CD14-positive monocyte (primary cell): ENCODE results near the gene DHRS1. TPM values are rescaled to one million over a fixed set of nuclear protein-coding genes. Genes with fewer than 3 reads are reported as not detected.

Experiments
- DNase-seq, 3 donors: peaks; one replicate each; pipeline ENCODE4 v3.0.0-alpha.2; 2011 to 2022
- H2AFZ ChIP-seq: 2 replicates; pipeline ENCODE4 v1.6.0; 2012; ENCODE audit warnings: mild to moderate bottlenecking, low read depth, low read length, inconsistent platforms; ENCODE audit not compliant: insufficient read depth, poor library complexity, severe bottlenecking
- H3K27ac ChIP-seq, 2 donors: 1 replicate in 1 of 2; 2 replicates in 1 of 2; pipeline ENCODE4 v1.5.1; 2012 to 2013; ENCODE audit warnings: low read length in 2 of 2, control low read depth in 1 of 2, inconsistent platforms in 1 of 2, low read depth in 1 of 2, mild to moderate bottlenecking in 1 of 2
- H3K27me3 ChIP-seq, 2 donors: one replicate each; pipeline versions ENCODE4 v1.6.0 to v1.6.1; 2011 to 2013; ENCODE audit warnings: low read length in 2 of 2; ENCODE audit not compliant: control insufficient read depth in 2 of 2, insufficient read depth in 2 of 2
- H3K36me3 ChIP-seq, 2 donors: replicated peaks in 1 of 2; 1 replicate in 1 of 2; 2 replicates in 1 of 2; pipeline versions ENCODE4 v1.5.1 to v1.6.1; 2012 to 2013; ENCODE audit warnings: low read length in 2 of 2, control low read depth in 1 of 2, inconsistent platforms in 1 of 2, mild to moderate bottlenecking in 1 of 2; ENCODE audit not compliant: insufficient read depth in 2 of 2, control insufficient read depth in 1 of 2
- H3K4me1 ChIP-seq, 2 donors: 1 replicate in 1 of 2; 2 replicates in 1 of 2; pipeline versions ENCODE4 v1.5.1 to v1.6.1; 2012 to 2013; ENCODE audit warnings: low read length in 2 of 2, control low read depth in 1 of 2, inconsistent platforms in 1 of 2, mild to moderate bottlenecking in 1 of 2, moderate library complexity in 1 of 2; ENCODE audit not compliant: insufficient read depth in 2 of 2, control insufficient read depth in 1 of 2
- H3K4me2 ChIP-seq: replicated peaks from 2 replicates; pipeline ENCODE3; 2012; ENCODE audit warnings: low read length, moderate library complexity, mild to moderate bottlenecking; ENCODE audit not compliant: poor library complexity, severe bottlenecking; ENCODE audit errors: extremely low read depth
- H3K4me3 ChIP-seq, 3 experiments: fragments of 200-600 bp in 1 of 3; sonication (generic) in 1 of 3; replicated peaks in 1 of 3; 1 replicate in 2 of 3; 2 replicates in 1 of 3; pipeline ENCODE4 v1.5.1; 2011 to 2013; ENCODE audit warnings: low read length in 3 of 3, mild to moderate bottlenecking in 3 of 3, control low read depth in 2 of 3, low read depth in 2 of 3, inconsistent platforms in 1 of 3, moderate library complexity in 1 of 3
- H3K79me2 ChIP-seq: 2 replicates; pipeline ENCODE4 v1.6.0; 2012; ENCODE audit warnings: mild to moderate bottlenecking, control low read depth, inconsistent platforms, low read length, moderate library complexity; ENCODE audit not compliant: insufficient read depth
- H3K9ac ChIP-seq: 2 replicates; pipeline ENCODE4 v1.6.0; 2017; ENCODE audit warnings: low read length, mild to moderate bottlenecking; ENCODE audit not compliant: insufficient read depth, poor library complexity, severe bottlenecking
- H3K9me3 ChIP-seq, 2 donors: replicated peaks in 1 of 2; 1 replicate in 1 of 2; 2 replicates in 1 of 2; pipeline versions ENCODE4 v1.5.1 to v1.6.1; 2012 to 2013; ENCODE audit warnings: low read length in 2 of 2, control low read depth in 1 of 2; ENCODE audit not compliant: control insufficient read depth in 1 of 2, insufficient read depth in 1 of 2
- H4K20me1 ChIP-seq: 2 replicates; pipeline ENCODE4 v1.6.0; 2012; ENCODE audit warnings: mild to moderate bottlenecking, low read length, control low read depth, moderate library complexity; ENCODE audit not compliant: insufficient read depth
- H3K27ac Mint-ChIP-seq, 7 donors: one replicate each; pipeline ENCODE4 v1.8.0; 2020; ENCODE audit warnings: mild to moderate bottlenecking in 7 of 7, mixed read lengths in 7 of 7, moderate library complexity in 6 of 7, inconsistent platforms in 2 of 7
- H3K27me3 Mint-ChIP-seq, 3 donors: one replicate each; pipeline ENCODE4 v1.8.0; 2021 to 2022; ENCODE audit warnings: low read depth in 3 of 3, mild to moderate bottlenecking in 3 of 3, mixed read lengths in 3 of 3, moderate library complexity in 3 of 3, inconsistent platforms in 1 of 3
- H3K36me3 Mint-ChIP-seq, 2 donors: one replicate each; pipeline ENCODE4 v1.8.0; 2020; ENCODE audit warnings: mixed read lengths in 2 of 2, inconsistent platforms in 1 of 2, mild to moderate bottlenecking in 1 of 2
- H3K4me1 Mint-ChIP-seq: one replicate; pipeline ENCODE4 v1.8.0; 2020; ENCODE audit warnings: mild to moderate bottlenecking, mixed read lengths
- H3K4me3 Mint-ChIP-seq, 2 donors: one replicate each; pipeline ENCODE4 v1.8.0; 2020; ENCODE audit warnings: mild to moderate bottlenecking in 2 of 2, mixed read lengths in 2 of 2, moderate library complexity in 1 of 2
- H3K9me3 Mint-ChIP-seq, 7 donors: one replicate each; pipeline ENCODE4 v1.8.0; 2020 to 2022; ENCODE audit warnings: mixed read lengths in 7 of 7, mild to moderate bottlenecking in 6 of 7, moderate library complexity in 6 of 7, inconsistent platforms in 2 of 7
- WGBS: methylation state at CpG from one replicate; pipeline ENCODE4 v1.1.5; 2013; ENCODE audit warnings: missing lambda C conversion rate; ENCODE audit not compliant: insufficient coverage; 5-methylcytosine and 5-hydroxymethylcytosine counted together
- intact Hi-C, 2 donors: fragments of 100-400 bp; cut with micrococcal nuclease; formaldehyde crosslinking; loops; one replicate each; pipeline versions ENCODE4 v1.15.0 to v1.15.1; 2023
- polyA plus RNA-seq, 3 donors: library from polyadenylated mRNA; depleted of rRNA in 1 of 3; unstranded in 2 of 3; stranded (reverse) in 1 of 3; fragments of 300-500 nt in 2 of 3; fragments of >200 nt in 1 of 3; fragmentation: Illumina TruSeq in 2 of 3; gene quantifications; 1 replicate in 2 of 3; 2 replicates in 1 of 3; pipeline ENCODE4 v1.2.3, GENCODE V29; 2012 to 2021
- TF ChIP-seq, protein P1 (sequence below): fragments of 200-600 bp; IDR thresholded peaks from one replicate; pipeline ENCODE4 v1.8.0; 2022; ENCODE audit warnings: antibody characterized with exemption, mild to moderate bottlenecking

Gene DHRS1
- polyA plus RNA-seq, 3 donors = 31.6 to 49.4 (median 48.8) TPM

DNA sequence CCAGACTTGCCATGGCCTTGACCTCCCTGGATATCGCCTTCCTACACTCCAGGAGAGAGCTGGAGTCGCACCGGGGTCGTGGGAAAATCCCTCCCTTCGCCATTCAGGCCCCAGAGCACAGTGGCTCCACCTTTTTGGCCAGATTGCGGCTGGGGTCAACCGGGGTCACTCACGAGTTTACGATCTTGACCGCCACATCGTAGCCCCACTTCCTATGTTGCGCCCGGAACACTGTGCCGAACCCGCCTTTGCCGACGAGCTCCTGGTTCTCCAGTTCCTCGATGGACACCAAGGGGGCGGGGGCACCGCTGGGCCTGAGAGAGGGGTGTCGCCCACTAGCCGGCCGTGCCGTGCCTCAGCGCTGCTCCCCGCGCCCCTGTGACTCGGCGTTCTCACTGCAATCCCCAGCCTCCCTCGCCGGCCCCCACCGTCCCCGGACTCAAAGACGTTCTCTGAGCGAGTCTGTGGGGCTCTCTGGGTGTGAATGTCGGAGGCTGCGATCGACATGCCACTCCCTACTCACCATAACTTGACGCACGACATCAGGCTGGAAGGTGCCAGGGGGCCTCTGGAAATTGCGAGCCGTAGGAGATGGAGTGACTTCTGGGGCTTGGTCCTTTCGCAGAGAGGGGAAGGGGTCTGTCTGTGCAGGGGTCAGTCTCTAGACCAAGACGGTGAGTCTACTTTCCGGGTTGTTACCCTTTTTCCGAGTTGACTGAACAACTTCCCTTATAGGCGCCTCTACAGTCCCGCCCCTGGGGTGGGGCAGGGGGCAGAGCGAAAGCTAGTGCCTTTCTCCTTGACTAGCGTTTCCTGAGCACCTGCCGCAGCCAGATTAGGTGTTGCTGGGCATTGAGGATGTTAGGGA, 39.9 kb upstream of the DHRS1 start, which contains the start of gene RIPK3:
RIPK3 (minus strand) TSS at position 708 of the 868 bp plus-strand sequence; CDS start at position 543, 165 bp downstream.
- H3K36me3 Mint-ChIP-seq = peaks cover 36 to 37% of the 10 kb centered on the region in 2 donors
- WGBS = 7% methylated on average over 29 of the region's 51 CpGs
- DNase-seq = peak; percentile 48 to 73 (median 52)

DNA sequence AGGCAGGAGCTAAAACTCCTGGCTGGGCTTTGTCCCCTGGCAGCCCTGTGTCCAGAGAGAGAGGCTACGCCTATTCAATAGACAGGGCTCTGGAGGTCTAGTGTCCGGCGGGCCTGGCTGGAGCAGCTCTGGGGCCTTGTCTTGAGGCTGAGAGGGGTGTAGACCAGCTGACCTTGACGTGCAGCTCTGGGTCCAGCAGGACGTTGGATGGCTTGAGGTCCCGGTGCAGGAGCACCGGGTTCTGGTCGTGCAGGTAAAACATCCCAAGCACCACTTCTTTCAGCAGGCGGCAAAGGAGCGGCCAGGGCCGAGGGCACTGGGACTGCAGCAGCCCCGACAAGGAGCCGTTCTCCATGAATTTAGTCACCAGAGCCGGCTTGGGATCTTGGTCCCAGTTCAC, 39.3 kb upstream of the DHRS1 start:
- peaks cover 13 to 24% (median 19%) of the 10 kb centered on the region in 3 donors for H3K27me3 Mint-ChIP-seq
- no peak for DNase-seq
- Histone ChIP-seq H3K79me2 (peaks cover 21% of the 10 kb centered on the region), H2AFZ (peak overlapping the region; percentile 91), H4K20me1 (peaks cover 51% of the 10 kb centered on the region), H3K9me3 (peaks cover 0 to 2% of the 10 kb centered on the region in 2 donors), H3K4me1 (peaks cover 60 to 79% of the 10 kb centered on the region in 2 donors), H3K27ac (peak overlapping the region; percentile 16 to 95), H3K36me3 (peaks cover 19 to 26% of the 10 kb centered on the region in 2 donors), H3K27me3 (peaks cover 9 to 18% of the 10 kb centered on the region in 2 donors), H3K4me3 (peak overlapping the region; percentile 63 to 90 (median 88)), H3K9ac (peak overlapping the region; percentile 76), H3K4me2 (peak overlapping the region; percentile 95)
- peak overlapping the region in 5 of 7 donors; percentile 19 to 97 (median 91) for H3K27ac Mint-ChIP-seq
- 82% methylated on average over 14 of the region's 14 CpGs for WGBS
- H3K4me3 Mint-ChIP-seq = peak overlapping the region; percentile 96 to 99
- intact Hi-C loops = no loop called here
- peaks cover 74% of the 10 kb centered on the region for H3K4me1 Mint-ChIP-seq
- TF ChIP-seq, protein P1, sequence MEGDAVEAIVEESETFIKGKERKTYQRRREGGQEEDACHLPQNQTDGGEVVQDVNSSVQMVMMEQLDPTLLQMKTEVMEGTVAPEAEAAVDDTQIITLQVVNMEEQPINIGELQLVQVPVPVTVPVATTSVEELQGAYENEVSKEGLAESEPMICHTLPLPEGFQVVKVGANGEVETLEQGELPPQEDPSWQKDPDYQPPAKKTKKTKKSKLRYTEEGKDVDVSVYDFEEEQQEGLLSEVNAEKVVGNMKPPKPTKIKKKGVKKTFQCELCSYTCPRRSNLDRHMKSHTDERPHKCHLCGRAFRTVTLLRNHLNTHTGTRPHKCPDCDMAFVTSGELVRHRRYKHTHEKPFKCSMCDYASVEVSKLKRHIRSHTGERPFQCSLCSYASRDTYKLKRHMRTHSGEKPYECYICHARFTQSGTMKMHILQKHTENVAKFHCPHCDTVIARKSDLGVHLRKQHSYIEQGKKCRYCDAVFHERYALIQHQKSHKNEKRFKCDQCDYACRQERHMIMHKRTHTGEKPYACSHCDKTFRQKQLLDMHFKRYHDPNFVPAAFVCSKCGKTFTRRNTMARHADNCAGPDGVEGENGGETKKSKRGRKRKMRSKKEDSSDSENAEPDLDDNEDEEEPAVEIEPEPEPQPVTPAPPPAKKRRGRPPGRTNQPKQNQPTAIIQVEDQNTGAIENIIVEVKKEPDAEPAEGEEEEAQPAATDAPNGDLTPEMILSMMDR = no peak
- peaks cover 36 to 39% of the 10 kb centered on the region in 2 donors for H3K36me3 Mint-ChIP-seq
- peaks cover 0 to 6% (median 5%) of the 10 kb centered on the region in 7 donors for H3K9me3 Mint-ChIP-seq

More for the DNA sequence above, 39.9 kb upstream of the DHRS1 start, which contains the start of gene RIPK3:
- Histone ChIP-seq H3K79me2 (peaks cover 21% of the 10 kb centered on the region), H3K9ac (peak within 1 kb of the TSS; percentile 76), H3K27me3 (peaks cover 4 to 11% of the 10 kb centered on the region in 2 donors), H3K4me2 (peak within 1 kb of the TSS; percentile 95), H2AFZ (peak within 1 kb of the TSS; percentile 91), H3K27ac (peak within 1 kb of the TSS; percentile 22 to 95), H3K4me1 (peaks cover 53 to 73% of the 10 kb centered on the region in 2 donors), H4K20me1 (peaks cover 44% of the 10 kb centered on the region), H3K9me3 (peaks cover 0 to 2% of the 10 kb centered on the region in 2 donors), H3K4me3 (peak within 1 kb of the TSS; percentile 63 to 90 (median 88)), H3K36me3 (peaks cover 19 to 26% of the 10 kb centered on the region in 2 donors)
- H3K27me3 Mint-ChIP-seq = peaks cover 11 to 17% (median 12%) of the 10 kb centered on the region in 3 donors
- H3K9me3 Mint-ChIP-seq = peaks cover 0 to 6% (median 5%) of the 10 kb centered on the region in 7 donors
- TF ChIP-seq, protein P1 = no peak
- intact Hi-C loops = no loop called here
- H3K4me1 Mint-ChIP-seq = peaks cover 71% of the 10 kb centered on the region
- peak within 1 kb of the TSS; percentile 84 to 97 (median 92) for H3K27ac Mint-ChIP-seq
- peak within 1 kb of the TSS; percentile 96 to 99 for H3K4me3 Mint-ChIP-seq
